PFSK-1 (cell line): ENCODE measurements around the gene GSTP1.

ENCODE experiments used
- FOXP2 ChIP-seq: optimal IDR thresholded peaks from 2 replicates; pipeline ENCODE3; 2011; ENCODE audit warnings: borderline replicate concordance, control low read depth, inconsistent platforms; ENCODE audit not compliant: insufficient read depth; ENCODE audit errors: extremely low read length, extremely low read depth
- POLR2AphosphoS5 ChIP-seq: IDR thresholded peaks from 2 replicates; pipeline ENCODE4 v1.6.1; 2012; ENCODE audit warnings: low read depth, mild to moderate bottlenecking, control low read depth, low read length, moderate library complexity
- REST ChIP-seq, 2 experiments: IDR thresholded peaks; 2 replicates each; pipeline versions ENCODE4 v1.6.1 to v1.8.0; 2011 to 2012; ENCODE audit warnings: low read depth in 2 of 2, low read length in 2 of 2, control low read depth in 1 of 2, inconsistent platforms in 1 of 2, mild to moderate bottlenecking in 1 of 2, moderate library complexity in 1 of 2; ENCODE audit not compliant: insufficient read depth in 1 of 2
- SIN3A ChIP-seq: IDR thresholded peaks from 2 replicates; pipeline ENCODE4 v1.6.1; 2012; ENCODE audit warnings: mild to moderate bottlenecking, low read length, moderate library complexity, borderline replicate concordance; ENCODE audit not compliant: insufficient read depth
- TAF1 ChIP-seq: IDR thresholded peaks from 2 replicates; pipeline ENCODE4 v1.6.1; 2012; ENCODE audit warnings: low read length, control low read depth, borderline replicate concordance; ENCODE audit not compliant: insufficient read depth

Gene GSTP1

GRCh38 chr11:67631853-67632174 is 48.2 kb downstream of the GSTP1 start:
- TF ChIP-seq TAF1 (no peak), FOXP2 (no peak), SIN3A (no peak), REST (IDR thresholded peaks at IDR 0.05; ENCODE audit: insufficient read depth in 1 of 2, low read depth in 2 of 2, low read length in 2 of 2) (no peak), POLR2AphosphoS5 (no peak)

GRCh38 chr11:67632175-67632981 is 48.8 kb downstream of the GSTP1 start:
- TF ChIP-seq FOXP2 (no peak), POLR2AphosphoS5 (no peak), SIN3A (no peak), TAF1 (no peak), REST (IDR thresholded peaks at IDR 0.05; ENCODE audit: insufficient read depth in 1 of 2, low read depth in 2 of 2, low read length in 2 of 2) (no peak)

- no peak for TF ChIP-seq SIN3A
Observed at GRCh38 chr11:67632982-67633755, 49.6 kb downstream of the GSTP1 start.

DNA sequence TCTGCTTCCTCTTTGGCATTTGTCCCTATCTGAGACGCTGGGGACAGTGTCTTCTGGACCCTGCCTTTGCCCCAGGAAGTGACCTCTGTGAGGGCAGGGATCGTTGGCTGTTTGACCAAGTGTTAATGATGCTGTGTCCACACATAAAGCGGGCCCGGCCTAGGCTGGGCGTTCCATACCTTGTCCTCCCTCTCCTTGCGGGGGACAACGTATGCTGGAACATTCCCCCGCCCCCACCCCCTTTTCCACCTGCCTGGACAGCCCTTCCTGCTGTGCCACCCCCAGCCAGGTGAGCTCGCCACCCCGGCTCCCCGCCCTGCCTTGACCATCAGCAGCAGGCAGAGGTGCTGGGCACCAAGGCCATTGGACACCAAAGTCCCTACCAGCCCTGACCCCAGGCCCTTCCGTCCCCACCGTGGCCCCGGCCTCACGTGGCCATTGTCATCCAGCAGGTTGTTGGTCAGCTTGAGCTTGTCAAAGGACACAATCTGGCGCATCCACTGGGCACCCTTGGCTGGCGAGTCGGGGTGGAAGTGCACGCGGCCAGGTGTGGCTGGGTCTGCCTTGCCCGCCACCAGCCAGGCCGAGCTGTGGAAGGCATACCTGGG is 50.2 kb downstream of the GSTP1 start:
- TF ChIP-seq REST (IDR thresholded peaks at IDR 0.05; ENCODE audit: insufficient read depth in 1 of 2, low read depth in 2 of 2, low read length in 2 of 2) (no peak), FOXP2 (no peak), SIN3A (no peak), POLR2AphosphoS5 (no peak)

DNA sequence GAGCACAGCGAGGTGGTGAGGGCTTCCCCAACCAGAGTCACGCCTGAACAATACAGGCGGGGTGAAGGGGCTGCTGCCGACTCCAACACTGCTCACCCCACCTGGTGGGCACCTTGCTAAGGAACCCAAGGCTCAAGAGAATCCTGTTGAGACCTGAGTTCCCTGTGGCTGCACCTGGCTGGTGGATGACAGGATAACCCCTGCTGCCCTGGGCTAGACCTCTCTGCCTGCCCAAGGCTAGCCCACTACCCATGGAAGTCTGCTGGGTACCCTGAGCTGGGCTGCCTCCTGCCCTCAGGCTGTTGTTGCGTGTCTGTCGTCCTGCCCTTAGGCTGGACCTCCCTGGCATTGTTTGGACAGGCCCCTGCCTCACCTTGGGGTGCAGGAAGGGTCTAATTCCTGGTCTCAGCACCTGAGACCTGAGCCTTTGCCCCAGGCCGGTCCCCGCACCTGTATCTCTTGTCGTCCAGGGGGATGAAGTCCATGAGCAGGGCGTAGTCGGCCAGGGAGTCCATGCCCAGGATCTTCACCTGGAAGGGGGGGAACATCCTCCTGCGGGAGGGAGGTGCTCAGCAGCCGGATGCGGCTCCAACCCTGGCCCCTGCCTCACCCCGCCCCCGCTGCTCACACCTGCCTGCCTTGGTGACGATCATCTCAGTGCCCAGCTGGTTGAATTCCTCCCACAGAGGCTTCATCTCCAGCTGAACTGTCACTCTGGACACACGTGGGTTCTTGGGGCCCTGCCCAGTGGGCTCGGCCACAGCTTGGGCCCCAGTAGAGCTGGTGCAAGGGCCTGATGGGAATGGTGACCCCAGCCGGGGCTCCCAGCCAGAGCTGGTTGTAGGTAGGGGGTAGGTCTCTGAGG is 51.0 kb downstream of the GSTP1 start:
- TF ChIP-seq TAF1 = no peak
- TF ChIP-seq FOXP2 = no peak
- no peak for TF ChIP-seq POLR2AphosphoS5
- TF ChIP-seq REST (IDR thresholded peaks at IDR 0.05; ENCODE audit: insufficient read depth in 1 of 2, low read depth in 2 of 2, low read length in 2 of 2) = no peak
- no peak for TF ChIP-seq SIN3A
